ENCODE measurements around the gene DSCAML1.

Gene DSCAML1

DNA sequence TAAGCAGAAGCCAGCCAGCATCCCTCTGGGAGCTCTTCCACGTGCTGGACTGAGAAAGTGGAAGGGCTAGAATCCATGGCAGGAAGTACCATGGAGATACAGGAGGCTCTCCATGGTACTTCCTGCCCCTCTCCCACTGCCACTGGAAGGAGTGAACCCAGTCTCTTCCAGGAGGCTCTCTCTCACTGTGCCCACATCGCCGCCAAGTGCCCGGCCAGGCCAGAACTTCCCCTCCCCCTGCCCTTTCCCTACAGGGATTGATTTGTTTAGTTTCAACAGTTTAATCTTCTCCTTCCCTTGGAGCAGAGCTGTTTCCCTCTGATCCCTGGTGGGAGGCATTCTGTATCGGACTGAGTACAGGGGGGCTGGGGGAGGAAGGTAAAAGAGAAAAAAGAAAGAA lies 133.6 kb downstream of the DSCAML1 start:
- 72 to 73% methylated on average over 1 to 4 of the region's 5 CpGs for WGBS, 2 experiments (ENCODE audit: insufficient coverage in 2 of 2)
- Histone ChIP-seq H3K27ac (ENCODE audit: low read depth, low read length, severe bottlenecking) (no peak overlapping the region), H3K36me3 (ENCODE audit: control insufficient read depth, insufficient read depth, low read length) (no peaks in the 10 kb centered on the region), H3K4me1 (ENCODE audit: control insufficient read depth, insufficient read depth, low read length, poor library complexity, severe bottlenecking) (peaks cover 11% of the 10 kb centered on the region), H3K9me3 (ENCODE audit: control insufficient read depth, low read length) (no peaks in the 10 kb centered on the region), H3K4me3 (ENCODE audit: extremely low read depth, insufficient read depth, low read length, poor library complexity, severe bottlenecking) (no peak overlapping the region)

DNA sequence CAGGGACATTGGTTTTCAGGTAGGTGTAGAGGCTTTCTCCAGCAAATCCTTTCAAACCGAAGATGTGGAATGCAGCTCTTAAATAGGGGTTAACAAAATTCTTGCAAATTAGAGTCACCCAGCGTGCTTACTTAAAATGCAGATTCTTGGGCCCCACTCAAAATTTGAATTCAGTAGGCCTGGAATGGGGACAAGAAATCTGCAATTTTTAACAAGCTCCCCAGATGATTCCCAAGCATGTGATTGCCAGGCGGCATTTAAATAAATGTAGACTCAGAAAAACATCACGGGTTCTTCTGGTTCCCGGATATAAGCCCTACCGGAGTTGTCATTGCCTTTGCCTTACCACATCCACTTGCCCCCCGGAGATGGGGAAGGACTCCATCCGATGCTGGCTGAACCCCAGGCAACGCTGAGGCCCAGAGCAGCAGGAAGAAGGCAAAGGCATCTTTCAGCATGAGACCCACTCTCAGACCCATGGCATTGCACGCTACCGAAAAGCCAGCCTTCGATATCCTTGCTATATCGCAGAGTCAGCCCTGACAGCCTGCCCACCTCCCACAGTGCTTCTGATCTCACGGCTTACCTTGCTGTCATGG lies 134.2 kb downstream of the DSCAML1 start:
- peaks cover 11% of the 10 kb centered on the region for H3K4me1 ChIP-seq (ENCODE audit: control insufficient read depth, insufficient read depth, low read length, poor library complexity, severe bottlenecking)
- H3K4me3 ChIP-seq (ENCODE audit: extremely low read depth, insufficient read depth, low read length, poor library complexity, severe bottlenecking), result no peak overlapping the region
- H3K9me3 ChIP-seq (ENCODE audit: control insufficient read depth, low read length), result no peaks in the 10 kb centered on the region
- no peak overlapping the region for H3K27ac ChIP-seq (ENCODE audit: low read depth, low read length, severe bottlenecking)
- 87 to 97% methylated on average over 12 to 14 of the region's 14 CpGs for WGBS, 2 experiments (ENCODE audit: insufficient coverage in 2 of 2)
- H3K36me3 ChIP-seq (ENCODE audit: control insufficient read depth, insufficient read depth, low read length), result no peaks in the 10 kb centered on the region

DNA sequence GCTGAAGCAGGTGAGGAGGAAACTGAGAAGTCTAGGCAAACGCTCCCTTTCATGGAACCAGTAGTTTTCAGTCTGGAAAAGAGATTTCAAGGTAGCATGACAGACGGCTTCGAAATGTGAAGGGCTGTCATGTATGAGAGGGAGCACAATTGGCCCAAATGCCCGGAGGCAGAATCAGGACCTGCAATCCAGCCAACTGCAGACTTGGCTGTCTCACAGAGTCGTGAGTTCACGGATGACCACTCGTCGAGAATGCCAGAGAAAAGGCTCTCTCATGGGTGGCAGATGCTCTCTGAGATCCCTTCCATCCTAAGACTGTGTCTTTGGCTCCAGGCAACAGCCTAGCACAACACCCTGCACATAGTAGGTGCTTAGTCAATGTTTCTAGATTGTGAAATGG lies 134.8 kb downstream of the DSCAML1 start:
- peaks cover 11% of the 10 kb centered on the region for H3K4me1 ChIP-seq (ENCODE audit: control insufficient read depth, insufficient read depth, low read length, poor library complexity, severe bottlenecking)
- H3K27ac ChIP-seq (ENCODE audit: low read depth, low read length, severe bottlenecking), result no peak overlapping the region
- no peaks in the 10 kb centered on the region for H3K36me3 ChIP-seq (ENCODE audit: control insufficient read depth, insufficient read depth, low read length)
- 82 to 89% methylated on average over 8 of the region's 8 CpGs for WGBS, 2 experiments (ENCODE audit: insufficient coverage in 2 of 2)
- H3K4me3 ChIP-seq (ENCODE audit: extremely low read depth, insufficient read depth, low read length, poor library complexity, severe bottlenecking), result no peak overlapping the region
- no peaks in the 10 kb centered on the region for H3K9me3 ChIP-seq (ENCODE audit: control insufficient read depth, low read length)

DNA sequence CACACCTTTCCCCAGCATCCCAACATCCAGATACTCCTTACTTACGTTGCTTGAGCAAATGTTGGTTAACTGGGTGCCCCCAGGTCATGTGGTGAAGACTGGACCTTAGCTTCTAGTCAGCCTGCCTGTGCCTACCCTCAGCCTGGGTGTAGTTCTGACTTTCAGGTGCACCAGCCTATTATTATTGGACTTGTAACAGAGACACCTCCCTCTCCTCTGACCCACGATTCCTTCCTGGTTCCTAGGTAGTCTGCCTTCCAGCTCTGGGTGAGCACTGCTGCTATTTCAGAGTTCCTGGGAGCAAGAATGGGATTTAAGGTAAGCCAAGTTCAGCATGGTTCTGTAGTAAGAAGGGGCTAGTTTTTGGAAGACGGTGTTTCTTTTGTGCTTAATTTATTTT lies 138.2 kb downstream of the DSCAML1 start:
- Histone ChIP-seq H3K4me3 (ENCODE audit: extremely low read depth, insufficient read depth, low read length, poor library complexity, severe bottlenecking) (no peak overlapping the region), H3K4me1 (ENCODE audit: control insufficient read depth, insufficient read depth, low read length, poor library complexity, severe bottlenecking) (no peaks in the 10 kb centered on the region), H3K27ac (ENCODE audit: low read depth, low read length, severe bottlenecking) (no peak overlapping the region), H3K9me3 (ENCODE audit: control insufficient read depth, low read length) (no peaks in the 10 kb centered on the region), H3K36me3 (ENCODE audit: control insufficient read depth, insufficient read depth, low read length) (no peaks in the 10 kb centered on the region)
- WGBS, 2 experiments (ENCODE audit: insufficient coverage in 2 of 2), result 80 to 94% methylated on average over 2 to 3 of the region's 3 CpGs

DNA sequence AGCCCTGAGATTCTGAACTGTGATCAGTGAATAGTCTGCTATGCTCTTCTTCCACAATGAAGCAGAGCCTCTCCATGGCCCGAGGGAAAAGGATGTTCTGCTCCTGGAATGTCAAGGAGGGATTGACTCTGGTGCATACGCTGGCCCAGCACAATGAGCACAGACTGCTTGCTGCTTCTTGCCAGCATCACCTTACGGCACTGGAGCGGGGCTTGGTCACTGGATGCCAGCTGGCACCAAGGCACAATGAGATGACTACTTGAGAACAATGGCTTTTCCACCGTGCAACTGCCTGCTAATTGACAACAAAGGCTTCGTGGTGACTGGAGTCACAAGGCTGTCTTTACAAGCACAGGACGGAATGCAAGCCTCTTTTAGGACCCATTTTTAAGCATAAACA lies 139.2 kb downstream of the DSCAML1 start:
- 76 to 81% methylated on average over 7 of the region's 7 CpGs for WGBS, 2 experiments (ENCODE audit: insufficient coverage in 2 of 2)
- Histone ChIP-seq H3K36me3 (ENCODE audit: control insufficient read depth, insufficient read depth, low read length) (no peaks in the 10 kb centered on the region), H3K4me3 (ENCODE audit: extremely low read depth, insufficient read depth, low read length, poor library complexity, severe bottlenecking) (no peak overlapping the region), H3K27ac (ENCODE audit: low read depth, low read length, severe bottlenecking) (no peak overlapping the region), H3K4me1 (ENCODE audit: control insufficient read depth, insufficient read depth, low read length, poor library complexity, severe bottlenecking) (no peaks in the 10 kb centered on the region), H3K9me3 (ENCODE audit: control insufficient read depth, low read length) (no peaks in the 10 kb centered on the region)

DNA sequence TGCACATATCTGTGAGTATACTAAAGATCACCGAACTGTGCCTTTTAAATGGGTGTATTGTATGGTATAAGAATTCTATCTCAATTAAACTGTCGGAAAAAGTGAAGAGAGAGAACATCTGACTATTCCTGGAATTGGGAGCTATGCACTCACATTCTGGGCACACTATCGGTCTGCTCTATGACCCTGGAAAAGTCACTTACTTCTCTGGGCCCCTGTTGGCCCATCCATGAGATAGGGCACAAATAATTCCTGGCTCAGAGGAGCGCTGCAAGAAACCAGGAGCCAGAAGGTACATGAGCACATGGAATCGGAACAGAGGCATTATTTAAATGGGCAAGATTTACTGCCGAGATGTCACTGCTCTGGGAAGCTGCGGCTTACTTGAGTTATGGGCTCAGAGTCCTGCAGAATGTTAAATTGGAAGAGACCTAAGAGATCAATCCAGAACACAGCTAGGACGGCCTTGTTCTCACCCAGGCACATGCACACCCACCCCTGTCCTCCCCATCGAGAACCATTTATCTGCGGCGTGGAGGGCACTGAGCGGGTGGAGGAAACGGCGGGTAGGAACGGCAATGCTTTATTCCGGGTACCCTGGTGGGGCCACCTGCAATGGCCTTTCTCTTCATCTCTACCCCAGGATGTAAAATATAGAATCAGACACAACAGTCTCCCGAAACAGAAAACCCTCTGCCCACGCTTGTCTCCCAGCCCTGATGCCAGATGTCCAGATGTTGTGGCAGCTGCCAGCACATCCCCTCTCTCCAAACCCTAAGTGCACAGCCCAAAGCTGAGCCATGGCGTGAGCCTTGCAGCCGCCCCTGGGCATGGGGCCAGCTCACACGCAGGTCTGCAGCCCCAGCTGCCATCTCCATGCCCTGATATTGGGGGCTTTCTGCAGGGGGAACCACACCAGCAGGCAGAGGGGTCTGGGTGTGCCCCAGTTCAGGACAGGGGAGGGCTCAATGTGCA lies 142.4 kb downstream of the DSCAML1 start:
- H3K27ac ChIP-seq (ENCODE audit: low read depth, low read length, severe bottlenecking), result no peak overlapping the region
- H3K36me3 ChIP-seq (ENCODE audit: control insufficient read depth, insufficient read depth, low read length), result no peaks in the 10 kb centered on the region
- no peak overlapping the region for H3K4me3 ChIP-seq (ENCODE audit: extremely low read depth, insufficient read depth, low read length, poor library complexity, severe bottlenecking)
- no peaks in the 10 kb centered on the region for H3K4me1 ChIP-seq (ENCODE audit: control insufficient read depth, insufficient read depth, low read length, poor library complexity, severe bottlenecking)
- 88% methylated on average over 11 to 14 of the region's 21 CpGs for WGBS, 2 experiments (ENCODE audit: insufficient coverage in 2 of 2)
- H3K9me3 ChIP-seq (ENCODE audit: control insufficient read depth, low read length), result no peaks in the 10 kb centered on the region

DNA sequence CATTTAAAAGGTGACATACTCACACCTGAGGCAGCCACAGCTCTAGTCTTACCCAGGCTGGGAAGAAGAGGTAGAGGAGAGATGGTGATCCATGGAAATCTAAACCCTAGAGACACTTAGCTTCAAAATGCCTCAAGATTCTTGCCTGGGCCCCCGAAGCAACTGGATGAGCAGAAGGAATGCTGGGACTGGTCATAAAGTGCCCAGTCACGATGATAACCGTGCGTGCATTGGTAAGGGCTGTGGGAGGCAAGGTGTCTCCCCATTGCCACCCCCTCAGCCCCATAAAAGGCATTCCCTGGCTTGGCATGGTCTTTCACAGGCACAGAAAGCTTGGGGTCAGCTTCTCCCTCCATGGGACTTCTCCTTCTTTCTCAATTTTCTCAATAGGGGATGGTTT lies 144.5 kb downstream of the DSCAML1 start:
- H3K9me3 ChIP-seq (ENCODE audit: control insufficient read depth, low read length), result no peaks in the 10 kb centered on the region
- no peak overlapping the region for H3K27ac ChIP-seq (ENCODE audit: low read depth, low read length, severe bottlenecking)
- no peaks in the 10 kb centered on the region for H3K36me3 ChIP-seq (ENCODE audit: control insufficient read depth, insufficient read depth, low read length)
- no peaks in the 10 kb centered on the region for H3K4me1 ChIP-seq (ENCODE audit: control insufficient read depth, insufficient read depth, low read length, poor library complexity, severe bottlenecking)
- WGBS, 2 experiments (ENCODE audit: insufficient coverage in 2 of 2), result 96 to 100% methylated on average over 3 to 4 of the region's 4 CpGs
- no peak overlapping the region for H3K4me3 ChIP-seq (ENCODE audit: extremely low read depth, insufficient read depth, low read length, poor library complexity, severe bottlenecking)

DNA sequence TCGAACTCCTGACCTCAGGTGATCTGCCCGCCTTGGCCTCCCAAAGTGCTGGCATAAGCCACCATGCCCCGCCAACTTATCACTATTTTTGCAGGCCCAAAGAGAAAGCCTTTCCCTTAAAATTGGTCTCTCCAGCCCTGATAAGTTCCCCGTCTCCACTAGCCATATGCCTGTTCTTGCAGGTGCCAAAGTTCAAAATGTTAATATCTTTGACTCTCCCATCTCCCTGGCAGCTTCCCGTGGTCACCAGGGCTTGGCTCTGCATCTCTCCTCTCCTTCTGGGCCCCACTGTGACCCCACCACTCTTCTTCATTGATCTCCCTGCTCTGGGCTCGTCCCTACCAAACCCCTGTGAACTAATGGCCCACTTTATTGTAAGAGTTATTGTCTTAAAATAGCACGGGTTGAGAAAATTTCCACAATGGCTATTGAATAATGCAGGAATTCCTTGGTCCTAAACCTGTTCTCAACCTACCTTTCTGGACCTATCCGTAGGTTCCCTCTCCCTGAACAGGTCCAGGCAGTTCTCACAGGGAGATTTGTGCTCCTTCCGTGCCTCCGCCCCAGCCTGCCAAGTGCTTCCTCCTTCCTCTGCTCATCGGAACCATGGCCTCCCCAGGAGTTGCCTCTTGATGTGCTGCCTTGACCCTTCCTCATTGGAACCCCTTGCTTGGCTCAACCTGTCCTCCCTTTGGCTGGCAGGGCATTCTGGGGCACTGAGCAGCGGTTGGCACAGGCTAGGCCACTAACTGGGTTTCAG lies 147.5 kb downstream of the DSCAML1 start:
- WGBS, 2 experiments (ENCODE audit: insufficient coverage in 2 of 2), result 91% methylated on average over 10 to 11 of the region's 12 CpGs
- H3K9me3 ChIP-seq (ENCODE audit: control insufficient read depth, low read length), result no peaks in the 10 kb centered on the region
- no peak overlapping the region for H3K4me3 ChIP-seq (ENCODE audit: extremely low read depth, insufficient read depth, low read length, poor library complexity, severe bottlenecking)
- no peaks in the 10 kb centered on the region for H3K36me3 ChIP-seq (ENCODE audit: control insufficient read depth, insufficient read depth, low read length)
- peaks cover under 1% of the 10 kb centered on the region for H3K4me1 ChIP-seq (ENCODE audit: control insufficient read depth, insufficient read depth, low read length, poor library complexity, severe bottlenecking)
- no peak overlapping the region for H3K27ac ChIP-seq (ENCODE audit: low read depth, low read length, severe bottlenecking)

DNA sequence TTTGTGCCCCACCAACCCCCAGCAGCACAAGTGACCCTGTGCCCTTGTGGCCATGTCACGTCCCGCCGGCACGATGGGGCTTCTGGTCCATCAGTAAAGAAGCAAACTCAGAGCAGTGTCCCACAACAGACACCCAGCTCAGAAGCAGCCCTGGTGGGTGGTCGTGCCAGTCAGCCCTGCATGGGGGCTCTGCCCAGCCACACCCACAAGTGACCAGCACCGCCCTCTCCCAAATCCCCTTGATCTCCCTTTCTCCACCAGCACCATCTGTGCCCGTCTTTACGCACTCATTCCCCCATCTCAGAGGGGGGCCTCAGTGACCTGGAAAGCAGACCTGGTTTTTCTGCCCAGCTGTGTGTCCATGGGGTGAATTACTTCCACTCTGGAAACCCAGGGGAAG lies 149.1 kb downstream of the DSCAML1 start:
- WGBS, 2 experiments (ENCODE audit: insufficient coverage in 2 of 2), result 87 to 96% methylated on average over 5 to 8 of the region's 8 CpGs
- no peaks in the 10 kb centered on the region for H3K9me3 ChIP-seq (ENCODE audit: control insufficient read depth, low read length)
- no peak overlapping the region for H3K27ac ChIP-seq (ENCODE audit: low read depth, low read length, severe bottlenecking)
- peaks cover 14% of the 10 kb centered on the region for H3K4me1 ChIP-seq (ENCODE audit: control insufficient read depth, insufficient read depth, low read length, poor library complexity, severe bottlenecking)
- no peaks in the 10 kb centered on the region for H3K36me3 ChIP-seq (ENCODE audit: control insufficient read depth, insufficient read depth, low read length)
- H3K4me3 ChIP-seq (ENCODE audit: extremely low read depth, insufficient read depth, low read length, poor library complexity, severe bottlenecking), result no peak overlapping the region

DNA sequence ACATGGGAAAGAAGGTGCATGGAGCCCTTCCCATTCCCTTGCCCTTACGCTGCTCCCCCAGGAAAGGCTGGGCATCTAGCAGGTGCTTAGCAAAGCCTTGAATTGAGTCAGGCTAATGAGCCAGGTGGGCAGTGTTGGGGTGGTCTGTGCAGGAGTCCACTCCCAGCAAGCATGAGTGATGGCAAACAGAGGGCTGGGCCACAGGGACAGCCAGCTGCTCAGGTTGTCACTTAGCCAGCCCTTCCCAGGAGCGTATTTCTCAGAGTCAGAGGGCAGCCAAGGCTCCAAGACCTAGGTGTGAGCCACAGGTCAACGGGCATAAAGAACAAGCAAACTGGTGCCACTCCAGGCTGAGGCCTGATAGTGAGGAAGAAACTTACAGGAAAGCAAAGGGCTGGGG lies 149.8 kb downstream of the DSCAML1 start:
- no peaks in the 10 kb centered on the region for H3K9me3 ChIP-seq (ENCODE audit: control insufficient read depth, low read length)
- H3K27ac ChIP-seq (ENCODE audit: low read depth, low read length, severe bottlenecking), result no peak overlapping the region
- H3K4me3 ChIP-seq (ENCODE audit: extremely low read depth, insufficient read depth, low read length, poor library complexity, severe bottlenecking), result no peak overlapping the region
- WGBS, 2 experiments (ENCODE audit: insufficient coverage in 2 of 2), result 91 to 100% methylated on average over 2 to 3 of the region's 3 CpGs
- peaks cover 14% of the 10 kb centered on the region for H3K4me1 ChIP-seq (ENCODE audit: control insufficient read depth, insufficient read depth, low read length, poor library complexity, severe bottlenecking)
- no peaks in the 10 kb centered on the region for H3K36me3 ChIP-seq (ENCODE audit: control insufficient read depth, insufficient read depth, low read length)
